Stomach (tissue), 4 donors: ENCODE measurements around the gene SULT1C4.

Source experiments
- POLR2A ChIP-seq, 4 donors: fragments of 450-650 bp; IDR thresholded peaks; one replicate each; pipeline ENCODE4 v1.6.1; 2016; ENCODE audit warnings: antibody characterized with exemption in 4 of 4, control low read depth in 2 of 4, mild to moderate bottlenecking in 1 of 4, moderate library complexity in 1 of 4
- POLR2AphosphoS5 ChIP-seq, 3 donors: sonication (generic); formaldehyde crosslinking; IDR thresholded peaks; one replicate each; pipeline ENCODE4 v1.6.1; 2016; ENCODE audit warnings: antibody characterized with exemption in 3 of 3

- TF ChIP-seq POLR2AphosphoS5 (IDR thresholded peaks at IDR 0.05), result no peak
- no peak for TF ChIP-seq POLR2A (IDR thresholded peaks at IDR 0.05)
Measured at GRCh38 chr2:108363024-108363907, 14.5 kb upstream of the SULT1C4 start.
